HG02642 (cell line): ENCODE measurements around the gene TLX3.
A peak's percentile ranks its signal among the peaks of the same experiment; 100 is the strongest.
"Not testable (repeated sequence)": the region's sequence is repeated elsewhere in the genome, so short reads cannot be mapped to it uniquely, and the experiment has no call there.

ENCODE experiments used
- ATAC-seq: cut with Tn5 transposase; IDR thresholded peaks from one replicate; pipeline ENCODE4 v1.9.1; 2021; ENCODE audit warnings: mild to moderate bottlenecking; ENCODE audit not compliant: unreplicated experiment, poor library complexity

Gene TLX3

DNA sequence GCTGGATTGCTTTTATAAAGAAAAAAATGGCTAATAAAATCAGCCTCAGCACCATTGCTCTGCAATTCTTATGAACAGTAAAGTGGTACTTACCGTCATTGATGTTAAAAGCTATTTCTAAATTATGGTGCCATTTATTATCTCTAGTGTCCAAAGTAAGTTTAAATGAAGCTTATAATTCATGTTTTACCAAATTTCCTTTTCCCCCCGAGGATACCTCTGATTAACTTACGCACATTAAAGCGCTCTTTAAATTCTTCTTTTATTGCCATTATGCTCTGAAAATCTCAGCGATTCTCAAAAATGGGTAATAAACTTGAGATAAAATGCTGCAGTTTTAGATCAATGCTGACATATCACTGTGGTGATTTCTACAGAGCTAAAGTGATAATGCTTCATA lies 13.5 kb downstream of the TLX3 start:
- ATAC-seq, result no peak

DNA sequence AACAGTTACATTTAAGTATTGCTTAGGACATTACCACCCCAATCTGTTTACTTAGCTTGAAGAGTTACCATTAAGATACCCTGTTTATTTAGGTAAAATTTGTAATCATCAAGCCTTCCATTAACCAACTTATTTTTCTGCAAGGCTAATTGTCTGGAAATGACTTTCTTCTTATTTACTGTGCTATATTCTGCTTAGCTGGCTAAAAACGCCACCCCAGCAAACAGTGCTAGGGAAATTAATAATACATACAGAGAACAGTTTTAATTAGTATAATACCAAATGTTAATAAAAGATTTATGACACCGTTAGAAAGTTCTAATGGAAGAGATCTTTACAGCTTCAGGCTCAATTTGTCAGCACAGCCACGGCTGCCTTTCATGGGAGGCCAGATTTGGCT lies 14.0 kb downstream of the TLX3 start:
- no peak for ATAC-seq

DNA sequence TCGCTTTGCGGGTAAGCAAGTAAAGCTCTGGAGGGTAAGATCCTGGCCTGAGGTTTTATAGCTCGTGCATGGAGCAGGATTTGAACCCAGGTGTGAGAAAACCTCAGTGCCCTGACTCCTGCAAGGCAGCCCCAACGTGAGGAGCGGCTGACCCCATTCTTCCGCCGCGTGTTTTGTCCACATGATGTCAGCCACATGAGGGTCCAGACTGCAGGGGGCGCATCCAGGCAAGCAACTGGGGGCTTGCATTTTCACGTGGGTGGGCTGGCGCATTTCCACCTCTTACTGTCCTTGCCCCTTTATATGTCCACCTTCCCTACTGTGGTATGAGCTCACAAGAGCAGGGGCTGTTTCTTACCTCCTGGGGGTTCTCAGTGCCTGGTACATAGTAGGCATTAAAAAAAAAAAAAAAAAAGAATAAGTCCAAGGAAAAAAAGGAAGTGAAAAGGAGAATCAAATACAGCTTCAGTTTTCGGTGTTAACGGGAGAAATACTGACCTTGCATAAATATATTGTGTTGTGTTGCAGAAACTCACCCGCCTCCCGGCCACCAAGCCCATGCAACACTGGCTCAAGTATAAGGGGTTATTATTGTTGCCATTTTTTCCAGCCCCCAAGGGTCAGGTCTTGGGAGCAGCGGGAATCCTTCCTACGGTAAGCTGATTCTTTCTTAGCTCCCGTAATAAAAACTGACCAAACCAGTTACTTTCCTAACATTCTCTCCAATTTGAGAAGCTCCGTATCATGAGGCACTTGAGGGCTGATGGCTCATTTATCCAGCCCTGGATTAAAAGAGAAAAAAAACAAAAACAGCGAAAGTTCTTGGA lies 15.0 kb downstream of the TLX3 start:
- no peak for ATAC-seq

DNA sequence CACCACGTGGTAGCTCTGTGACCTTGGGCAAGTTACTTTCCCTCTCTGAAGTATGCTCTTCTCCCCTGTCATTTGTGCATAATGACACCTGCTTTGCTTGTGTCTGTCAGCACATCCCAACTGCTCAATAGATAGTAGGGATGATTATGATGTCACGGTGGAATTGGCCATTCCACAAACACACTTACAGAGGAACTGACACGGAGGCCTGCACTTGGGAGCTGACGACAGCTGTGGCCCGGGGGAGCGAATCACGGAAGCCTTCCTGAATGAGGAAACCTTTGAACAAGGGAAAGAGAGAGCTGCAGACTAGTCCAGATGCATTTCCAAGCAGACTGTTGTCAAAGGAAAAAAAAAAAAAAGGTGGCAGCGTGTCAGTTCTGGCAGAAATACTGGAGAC lies 21.0 kb downstream of the TLX3 start:
- ATAC-seq, result no peak

DNA sequence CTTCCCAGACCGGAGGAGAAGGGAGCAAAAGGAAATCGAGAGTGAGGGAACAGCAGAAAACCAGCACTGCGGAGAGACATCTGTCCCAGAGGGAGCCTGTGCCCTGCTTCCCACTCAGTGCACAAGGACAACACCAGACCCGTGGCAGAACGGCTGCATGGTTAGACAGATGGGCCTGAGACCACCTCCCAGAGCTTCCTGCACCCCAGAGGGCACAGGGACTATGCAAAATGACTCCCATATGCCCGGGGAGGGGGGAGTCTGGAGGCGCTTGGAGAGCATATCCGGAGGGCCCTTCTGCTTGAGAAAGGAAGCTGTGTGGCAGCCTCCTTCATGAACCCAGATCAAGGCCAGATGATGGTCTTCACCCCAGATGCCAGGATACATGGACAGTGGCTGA lies 26.6 kb downstream of the TLX3 start:
- no peak for ATAC-seq

DNA sequence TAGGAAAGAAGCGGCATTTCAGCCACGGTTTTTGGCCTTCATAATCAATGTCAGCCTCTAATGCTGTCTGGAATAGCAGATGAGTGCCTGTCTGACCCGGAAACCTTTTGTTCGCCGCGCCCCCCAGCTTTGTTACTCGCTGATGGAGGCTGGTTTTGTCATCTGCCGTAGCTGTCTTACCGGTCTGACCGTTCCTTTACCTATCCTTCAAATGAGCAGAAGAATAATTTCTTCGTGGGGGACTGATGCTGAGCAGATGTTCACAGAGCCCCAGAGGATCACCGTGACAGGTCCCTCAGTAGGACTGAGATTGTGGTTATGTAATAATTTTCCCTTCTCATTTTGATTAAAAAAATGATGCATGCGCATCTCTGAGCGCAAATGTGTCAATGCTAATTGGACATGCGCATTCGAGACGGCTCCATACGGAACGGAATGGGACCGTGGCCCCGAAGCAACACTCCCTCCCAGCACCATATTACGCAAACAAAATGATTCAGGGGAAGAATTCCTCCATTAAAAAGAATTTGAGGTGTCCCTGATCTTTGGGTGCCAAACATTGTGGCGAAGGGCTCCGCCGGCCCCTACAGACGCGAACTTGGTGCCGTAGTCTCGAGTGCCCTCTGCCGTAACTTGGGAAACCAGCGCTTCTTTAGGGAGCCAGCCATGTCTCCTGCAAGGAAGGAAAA lies 27.6 kb downstream of the TLX3 start:
- no peak for ATAC-seq

DNA sequence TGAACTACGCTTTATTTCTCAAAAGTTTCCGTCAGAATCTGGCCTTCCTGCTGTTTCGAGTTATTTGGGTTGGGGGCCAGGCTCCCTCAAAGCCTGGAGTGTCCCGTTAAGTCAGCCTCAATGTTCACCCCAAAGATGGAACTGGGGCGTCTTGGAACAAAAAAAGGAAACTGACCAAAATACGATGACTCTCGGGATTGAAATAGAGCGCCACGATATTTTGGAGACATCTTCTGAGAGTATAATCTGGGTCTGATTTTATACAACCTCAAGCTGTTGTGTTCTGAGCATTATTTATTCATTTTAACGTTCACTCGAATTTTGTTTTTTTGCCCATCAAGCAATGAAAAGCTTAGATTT lies 28.1 kb downstream of the TLX3 start:
- ATAC-seq, result no peak

DNA sequence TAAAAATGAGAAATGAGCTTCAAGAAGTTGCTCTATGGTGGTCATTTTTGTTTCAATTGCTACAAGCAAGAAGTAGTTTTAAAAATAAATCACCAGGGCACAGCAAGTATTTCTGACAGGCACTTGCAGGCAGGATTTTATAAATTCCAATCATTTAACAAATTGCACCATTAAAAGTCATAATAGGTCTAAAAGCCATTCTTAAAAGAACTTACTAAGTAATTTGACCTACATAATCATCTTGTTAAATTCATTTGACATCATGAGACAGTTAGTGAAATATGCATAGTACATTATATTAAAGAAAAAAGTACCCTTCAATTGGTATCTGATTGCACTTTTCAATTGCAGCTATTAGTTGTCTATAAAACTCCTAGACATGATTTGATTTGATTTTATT lies 31.0 kb downstream of the TLX3 start:
- ATAC-seq, result no peak

DNA sequence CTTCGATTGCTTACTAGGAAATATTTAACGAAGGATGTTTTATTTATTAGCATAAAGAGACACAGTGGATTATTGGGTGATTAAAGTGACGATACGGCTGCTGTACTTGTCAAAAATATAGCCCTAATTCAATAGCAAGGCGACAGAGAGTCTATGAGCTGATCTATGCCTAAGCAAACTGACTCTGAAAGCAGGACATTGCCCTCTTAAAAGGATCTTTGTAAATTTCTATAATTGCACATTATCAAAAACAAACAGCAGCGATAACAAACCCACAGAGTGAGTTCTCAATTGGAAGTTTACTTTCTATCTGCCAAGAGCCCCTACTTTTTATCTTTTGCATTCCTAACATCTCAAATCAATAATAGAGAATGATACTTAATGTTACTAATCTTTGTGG lies 31.4 kb downstream of the TLX3 start:
- ATAC-seq, result no peak

DNA sequence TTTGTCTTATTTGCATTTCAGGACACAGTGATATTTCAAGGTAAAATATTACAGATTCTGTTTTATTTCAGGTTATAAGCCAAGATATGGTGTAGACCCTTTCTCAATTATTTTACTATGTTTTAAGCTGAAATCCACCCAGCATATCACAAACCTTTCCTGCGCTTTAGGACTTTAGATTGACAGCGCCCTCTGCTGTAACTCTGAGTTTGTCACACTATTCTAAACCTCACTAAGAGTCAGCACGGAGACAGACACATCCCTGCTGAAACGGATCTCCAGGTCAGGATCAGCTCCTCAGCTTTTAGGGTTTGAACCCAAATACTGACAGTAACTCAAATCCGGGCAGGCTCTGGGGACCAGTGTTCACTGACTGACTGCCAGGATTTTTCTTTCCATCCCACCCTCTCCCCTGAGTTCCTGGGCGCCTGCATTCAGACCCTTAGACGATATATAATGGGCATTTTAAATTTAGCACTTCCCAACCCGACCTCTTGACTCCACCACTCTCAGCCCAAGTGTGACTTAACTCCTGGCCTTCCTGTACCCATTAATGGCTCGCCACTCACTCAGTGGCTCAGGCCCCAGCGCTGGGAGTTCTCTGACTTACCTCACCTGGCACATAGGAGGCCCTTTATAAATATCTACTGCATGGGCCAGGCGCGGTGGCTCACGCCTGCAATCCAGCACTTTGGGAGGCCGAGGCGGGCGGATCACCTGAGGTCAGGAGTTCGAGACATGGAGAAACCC lies 33.5 kb downstream of the TLX3 start:
- no peak for ATAC-seq

DNA sequence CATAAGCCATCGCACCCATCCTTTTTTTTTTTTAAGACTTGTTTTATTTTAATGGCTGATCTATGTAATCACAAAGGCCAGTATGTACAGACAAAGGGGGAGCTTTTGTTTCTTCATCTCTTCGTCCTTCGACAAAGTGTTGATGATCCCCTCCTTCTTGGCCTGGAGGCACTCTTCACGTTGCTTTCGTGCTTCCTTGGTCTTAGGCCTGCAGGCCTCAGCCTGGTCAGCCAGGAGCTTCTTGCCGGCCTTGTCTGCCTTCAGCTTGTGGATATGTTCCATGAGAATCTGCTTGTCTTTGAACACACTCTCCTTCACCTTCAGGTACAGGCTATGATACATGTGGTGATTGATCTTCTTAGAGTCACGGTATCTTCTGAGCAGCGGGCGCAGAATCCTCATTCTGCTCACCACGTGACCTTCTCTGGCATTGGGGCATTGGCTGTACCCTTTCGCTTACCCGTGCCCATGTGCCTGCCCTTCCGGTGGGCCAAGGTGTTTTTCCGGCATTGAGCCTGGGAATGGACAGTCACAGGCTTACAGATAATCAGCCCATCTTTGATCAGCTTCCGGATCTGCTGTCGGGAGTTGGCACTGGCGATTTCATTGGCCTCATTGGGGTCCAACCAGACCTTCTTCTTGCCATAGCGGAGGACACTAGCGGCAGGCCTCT lies 36.0 kb downstream of the TLX3 start:
- no peak for ATAC-seq

DNA sequence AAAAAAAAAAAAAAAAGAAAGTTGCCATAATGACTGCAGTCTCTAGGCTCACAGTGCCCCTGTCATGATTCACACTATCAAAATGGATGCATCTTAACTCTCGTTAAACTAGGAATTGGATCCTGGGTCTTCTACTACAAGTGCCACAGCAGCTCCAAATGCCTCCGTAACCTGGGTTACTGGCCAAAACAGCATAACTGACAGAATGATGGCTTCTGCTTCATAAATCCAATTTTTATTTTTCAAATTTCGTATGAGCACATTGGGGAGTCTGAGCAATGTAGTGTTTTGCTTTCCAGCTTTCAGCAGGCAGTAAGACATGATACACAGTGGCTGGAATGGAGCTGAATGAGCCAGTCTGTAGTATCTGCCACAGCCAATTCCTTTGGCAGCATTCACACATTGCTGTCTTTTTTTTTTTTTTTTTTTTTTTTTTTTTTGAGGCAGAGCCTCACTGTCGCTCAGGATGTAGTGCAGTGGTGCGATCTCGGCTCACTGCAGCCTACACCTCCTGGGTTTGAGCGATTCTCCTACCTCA lies 42.6 kb downstream of the TLX3 start:
- ATAC-seq, result no peak

DNA sequence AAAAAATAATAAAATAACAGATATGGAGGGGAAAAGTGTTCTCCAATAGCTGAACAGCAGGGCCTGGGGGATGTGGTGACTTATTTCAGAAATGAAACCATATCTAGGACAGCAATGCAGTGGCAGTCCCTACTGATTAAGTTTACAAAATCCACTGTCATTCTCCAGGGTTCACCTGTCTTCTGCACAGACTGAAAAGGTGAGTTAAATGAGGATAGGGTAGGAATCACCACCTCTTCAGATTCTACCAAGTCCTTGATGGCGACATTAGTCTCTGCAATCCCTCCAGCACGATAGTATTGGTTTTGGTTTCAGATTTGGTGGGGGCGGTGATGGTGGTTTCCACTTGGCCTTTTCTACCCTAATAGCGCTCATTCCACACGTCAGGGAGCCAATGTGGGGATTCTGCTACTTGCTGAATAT lies 46.3 kb downstream of the TLX3 start:
- peak; percentile 95 for ATAC-seq

DNA sequence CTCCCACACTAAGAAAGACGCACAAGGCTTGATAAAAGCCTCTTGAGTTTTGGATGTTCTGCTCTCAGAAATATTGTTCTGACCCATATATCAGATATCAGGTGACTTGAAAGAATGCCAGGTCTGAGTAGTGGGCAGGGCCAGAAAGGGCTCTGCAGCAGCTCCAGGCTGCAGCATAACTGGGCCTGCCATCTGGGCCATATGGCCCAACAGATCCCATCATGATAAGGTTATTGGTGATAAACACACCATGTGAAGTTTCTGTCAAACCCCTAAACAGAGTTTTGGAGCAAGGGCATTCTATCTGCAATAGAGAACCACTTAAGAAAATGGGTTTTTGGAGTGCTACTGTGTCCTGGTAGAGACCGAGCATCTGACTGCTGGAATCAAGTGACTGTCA lies 48.8 kb downstream of the TLX3 start:
- ATAC-seq, result no peak

DNA sequence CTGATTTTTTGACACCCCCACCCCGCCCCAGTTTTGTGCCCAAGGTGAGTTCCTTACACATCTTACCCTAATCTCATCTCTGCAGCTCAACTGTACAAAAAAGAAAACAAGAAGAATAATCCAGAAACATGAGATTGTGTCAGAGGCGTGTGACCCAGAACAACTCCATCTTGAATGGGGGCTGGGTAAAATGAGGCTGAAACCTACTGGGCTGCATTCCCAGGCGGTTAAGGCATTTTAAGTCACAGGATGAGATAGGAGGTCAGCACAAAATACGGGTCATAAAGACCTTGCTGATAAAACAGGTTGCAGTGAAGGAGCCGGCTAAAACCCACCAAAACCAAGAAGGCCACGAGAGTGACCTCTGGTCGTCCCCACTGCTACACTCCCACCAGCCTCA lies 52.1 kb downstream of the TLX3 start:
- not testable (repeated sequence) for ATAC-seq
